ENCODE results near the gene DEAF1. TPM values are rescaled to one million over a fixed set of nuclear protein-coding genes. Genes with fewer than 3 reads are reported as not detected.

The DEAF1 gene
- total and polyA plus RNA-seq, 9 of the 15 experiments (the other 6 are each of a cell fraction or from before 2014, with no cell fraction given): 2.0 to 69.1 (median 26.8) TPM

GRCh38 chr11:727859-728748 is 33.1 kb upstream of the DEAF1 start (continued):
- no peak for TF ChIP-seq THAP12 (CRISPR knock-in tag; IDR thresholded peaks at IDR 0.05)
- TF ChIP-seq EWSR1 (IDR thresholded peaks at IDR 0.05; ENCODE audit: borderline replicate concordance, low read depth, partially characterized antibody): no peak
- peak; percentile 40 for TF ChIP-seq NCOR1 (IDR thresholded peaks at IDR 0.05)
- peak in 1 of 2 experiments; percentile 33; a peak in 1 of 4 replicates for TF ChIP-seq FOXA3 (CRISPR knock-in tag; conservative IDR thresholded peaks at IDR 0.05 in 1 of 2, IDR thresholded peaks at IDR 0.05 in 1 of 2)
- TF ChIP-seq USF2 (CRISPR knock-in tag; IDR thresholded peaks at IDR 0.05): peak; percentile 69
- TF ChIP-seq MITF (IDR thresholded peaks at IDR 0.05): peak; percentile 57; the same call in 1 of the 2 replicates
- TF ChIP-seq ZBED1 (IDR thresholded peaks at IDR 0.05): no peak
- TF ChIP-seq RERE (CRISPR knock-in tag; IDR thresholded peaks at IDR 0.05; ENCODE audit: borderline replicate concordance): no peak
- peak in 1 of 2 experiments; percentile 79; a peak in 1 of 4 replicates for TF ChIP-seq RCOR1 (IDR thresholded peaks at IDR 0.05; ENCODE audit: borderline replicate concordance in 1 of 2, low read depth in 2 of 2, low read length in 2 of 2)
- TF ChIP-seq ZNF507 (tag; conservative IDR thresholded peaks at IDR 0.05): no peak
